Activated naive CD8-positive, alpha-beta T cell treated with anti-CD3 and anti-CD28 coated beads for 36 hours (primary cell): Measurements from ENCODE around the gene GALNT18. TPM values are rescaled to one million over a fixed set of nuclear protein-coding genes. Genes with fewer than 3 reads are reported as not detected.

Experiments used
- DNase-seq: peaks from one replicate; pipeline ENCODE4 v3.0.0; 2021
- H3K27ac Mint-ChIP-seq: one replicate; pipeline ENCODE4 v1.8.0; 2022; ENCODE audit warnings: mild to moderate bottlenecking, moderate library complexity, mixed read lengths
- H3K27me3 Mint-ChIP-seq: one replicate; pipeline ENCODE4 v1.8.0; 2022; ENCODE audit warnings: mild to moderate bottlenecking, mixed read lengths
- H3K36me3 Mint-ChIP-seq: one replicate; pipeline ENCODE4 v1.8.0; 2021; ENCODE audit warnings: mild to moderate bottlenecking, mixed read lengths
- H3K4me1 Mint-ChIP-seq: one replicate; pipeline ENCODE4 v1.8.0; 2021; ENCODE audit warnings: mixed read lengths
- H3K4me3 Mint-ChIP-seq: one replicate; pipeline ENCODE4 v1.8.0; 2022; ENCODE audit warnings: mild to moderate bottlenecking, moderate library complexity, mixed read lengths
- H3K9me3 Mint-ChIP-seq: one replicate; pipeline ENCODE4 v1.8.0; 2022; ENCODE audit warnings: mixed read lengths
- total RNA-seq, 2 experiments: library from RNA; stranded (reverse); gene quantifications; one replicate each; pipeline ENCODE4 v1.2.3, GENCODE V29; 2021

GALNT18 gene
- total RNA-seq, 2 experiments from 2014 or later: 10.0 to 10.5 TPM

GRCh38 chr11:11476971-11477645 is 144.7 kb downstream of the GALNT18 start:
- no peaks in the 10 kb centered on the region for H3K36me3 Mint-ChIP-seq
- no peaks in the 10 kb centered on the region for H3K9me3 Mint-ChIP-seq
- H3K27me3 Mint-ChIP-seq: no peaks in the 10 kb centered on the region

DNA sequence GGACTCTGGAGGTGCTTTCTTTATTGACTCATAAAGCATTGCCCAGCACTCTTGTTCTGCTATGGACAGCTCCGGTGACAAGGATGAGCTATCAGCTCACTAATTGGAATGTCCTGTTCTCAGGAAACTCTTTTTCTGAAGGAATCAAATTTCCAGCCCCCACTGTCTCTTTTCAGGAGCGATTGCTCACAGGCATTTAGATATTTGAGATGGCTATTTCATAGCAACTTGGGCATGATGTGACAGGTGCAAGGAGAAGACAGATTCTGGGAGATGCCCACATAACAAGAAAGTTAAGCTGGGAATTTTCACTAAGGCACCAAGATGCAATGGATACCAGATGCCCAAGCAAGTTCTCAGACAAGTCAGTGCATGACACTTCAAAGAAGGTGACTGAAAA is 145.3 kb downstream of the GALNT18 start:
- Mint-ChIP-seq H3K9me3 (no peaks in the 10 kb centered on the region), H3K36me3 (no peaks in the 10 kb centered on the region), H3K4me3 (no peak overlapping the region), H3K4me1 (no peaks in the 10 kb centered on the region), H3K27ac (no peak overlapping the region), H3K27me3 (no peaks in the 10 kb centered on the region)
- DNase-seq: no peak

More at GRCh38 chr11:11476971-11477645, 144.7 kb downstream of the GALNT18 start:
- Mint-ChIP-seq H3K4me1 (no peaks in the 10 kb centered on the region), H3K27ac (no peak overlapping the region), H3K4me3 (no peak overlapping the region)
- DNase-seq: no peak

DNA sequence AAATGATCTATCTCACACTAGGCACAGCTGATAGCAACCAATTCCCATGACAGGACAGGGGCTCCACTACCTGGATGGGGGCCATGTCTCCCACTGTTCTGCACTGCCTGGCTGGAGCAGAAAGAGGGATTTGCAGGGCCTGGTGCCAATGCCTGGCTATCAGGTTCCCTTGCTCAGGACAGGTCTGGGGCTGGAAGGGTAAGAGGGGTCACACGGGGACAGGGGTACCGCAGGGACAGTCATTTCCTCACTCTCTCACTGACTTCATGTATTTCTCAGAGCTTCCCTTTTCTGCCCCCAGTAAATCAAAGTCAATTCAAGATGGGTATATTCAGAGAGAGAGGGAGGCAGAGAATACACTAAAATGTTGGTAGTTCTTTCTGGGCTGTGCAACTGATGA is 149.7 kb downstream of the GALNT18 start:
- Mint-ChIP-seq H3K4me1 (no peaks in the 10 kb centered on the region), H3K27ac (no peak overlapping the region), H3K9me3 (no peaks in the 10 kb centered on the region), H3K27me3 (peaks cover 4% of the 10 kb centered on the region), H3K36me3 (no peaks in the 10 kb centered on the region), H3K4me3 (no peak overlapping the region)
- no peak for DNase-seq

DNA sequence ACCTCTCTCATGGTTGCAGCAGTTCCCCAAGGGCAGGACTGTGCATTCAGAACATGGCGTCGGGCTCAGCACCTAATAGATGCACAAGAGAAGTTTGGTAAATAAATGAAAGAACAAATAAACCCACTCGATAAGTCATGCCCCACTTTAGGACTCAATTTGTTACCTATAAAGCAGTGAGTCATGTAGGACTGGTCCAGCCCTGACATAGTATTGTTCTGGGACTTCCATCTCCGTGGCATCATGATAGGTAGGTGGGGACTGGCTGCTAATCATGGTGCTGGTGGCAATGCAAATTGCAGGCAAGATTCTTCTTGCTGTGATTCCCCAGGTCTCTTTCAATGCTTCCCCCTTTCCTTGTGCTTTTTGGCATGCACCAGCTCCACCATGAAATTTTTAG is 150.6 kb downstream of the GALNT18 start:
- DNase-seq: no peak
- H3K27me3 Mint-ChIP-seq: peaks cover 4% of the 10 kb centered on the region
- H3K9me3 Mint-ChIP-seq: no peaks in the 10 kb centered on the region
- no peak overlapping the region for H3K4me3 Mint-ChIP-seq
- H3K27ac Mint-ChIP-seq: no peak overlapping the region
- H3K36me3 Mint-ChIP-seq: no peaks in the 10 kb centered on the region
- no peaks in the 10 kb centered on the region for H3K4me1 Mint-ChIP-seq

GRCh38 chr11:11468954-11469353 is 152.9 kb downstream of the GALNT18 start:
- Mint-ChIP-seq H3K36me3 (no peaks in the 10 kb centered on the region), H3K4me1 (no peaks in the 10 kb centered on the region), H3K27me3 (peaks cover 4% of the 10 kb centered on the region), H3K4me3 (no peak overlapping the region), H3K9me3 (no peaks in the 10 kb centered on the region), H3K27ac (no peak overlapping the region)
- DNase-seq: no peak

DNA sequence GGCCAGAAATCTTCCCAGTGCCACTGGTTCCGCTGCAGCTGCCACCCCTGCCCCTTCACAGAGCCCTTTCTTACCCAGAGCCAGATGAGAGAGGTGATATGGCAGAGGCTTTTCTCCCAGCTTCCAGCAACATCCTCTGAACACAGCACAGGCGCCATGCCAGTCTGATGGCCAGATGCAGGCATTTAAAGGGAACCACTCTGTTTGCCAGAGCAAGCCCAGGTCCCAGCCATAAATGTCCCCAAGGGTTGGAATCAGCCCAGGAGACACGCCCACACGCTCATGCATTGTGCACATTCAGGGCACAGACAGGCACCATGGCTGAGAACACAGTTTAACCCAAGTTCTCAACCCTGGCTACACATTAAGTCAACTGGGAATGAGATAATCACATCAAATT is 154.5 kb downstream of the GALNT18 start:
- peaks cover 4% of the 10 kb centered on the region for H3K27me3 Mint-ChIP-seq

DNA sequence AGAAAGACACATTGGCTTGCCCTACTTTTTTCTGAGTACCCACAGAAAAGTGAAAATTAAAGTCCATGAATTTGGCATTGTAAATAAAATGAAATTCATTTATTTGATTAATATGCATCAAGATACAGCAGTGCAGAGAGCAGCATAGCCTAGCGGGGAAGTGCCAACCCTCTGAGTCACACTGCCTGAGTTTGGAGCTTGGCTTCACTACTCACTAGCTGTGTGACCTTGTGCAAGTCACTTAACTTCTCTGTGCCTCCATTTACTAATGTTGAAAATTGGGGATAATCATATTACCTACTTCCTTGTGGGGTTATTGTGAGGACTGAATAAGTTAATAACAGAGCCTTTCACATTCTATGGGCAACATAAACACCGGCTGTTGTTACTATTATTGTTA is 157.2 kb downstream of the GALNT18 start:
- Mint-ChIP-seq H3K4me3 (no peak overlapping the region), H3K4me1 (no peaks in the 10 kb centered on the region), H3K27ac (no peak overlapping the region), H3K36me3 (no peaks in the 10 kb centered on the region), H3K27me3 (peaks cover 4% of the 10 kb centered on the region), H3K9me3 (no peaks in the 10 kb centered on the region)
- no peak for DNase-seq

More for the DNA sequence above, 154.5 kb downstream of the GALNT18 start:
- H3K4me1 Mint-ChIP-seq: no peaks in the 10 kb centered on the region
- no peaks in the 10 kb centered on the region for H3K9me3 Mint-ChIP-seq
- H3K4me3 Mint-ChIP-seq: no peak overlapping the region
- DNase-seq: no peak
- no peaks in the 10 kb centered on the region for H3K36me3 Mint-ChIP-seq
- no peak overlapping the region for H3K27ac Mint-ChIP-seq

DNA sequence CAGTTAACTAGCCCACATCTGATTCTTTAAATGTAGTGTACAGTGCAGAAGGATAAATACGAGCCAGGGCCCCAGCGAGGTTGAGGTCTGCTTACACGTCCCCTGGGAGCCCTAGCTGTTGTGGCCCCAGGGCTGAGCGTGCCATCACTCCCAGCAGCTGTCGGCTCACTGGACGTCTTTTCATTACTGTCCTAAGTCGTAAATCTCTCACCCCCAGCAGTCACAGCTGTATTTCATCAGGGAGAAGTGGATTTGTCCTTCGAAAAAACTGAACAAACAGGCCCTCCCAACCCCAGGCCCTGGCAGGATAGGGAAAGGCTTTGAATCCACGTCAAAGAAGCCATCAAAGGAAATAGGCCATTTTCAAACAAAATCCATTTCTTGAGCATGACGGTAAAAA is 158.4 kb downstream of the GALNT18 start:
- Mint-ChIP-seq H3K4me1 (no peaks in the 10 kb centered on the region), H3K36me3 (no peaks in the 10 kb centered on the region), H3K27ac (no peak overlapping the region), H3K27me3 (peaks cover 4% of the 10 kb centered on the region), H3K4me3 (no peak overlapping the region), H3K9me3 (no peaks in the 10 kb centered on the region)
- no peak for DNase-seq

DNA sequence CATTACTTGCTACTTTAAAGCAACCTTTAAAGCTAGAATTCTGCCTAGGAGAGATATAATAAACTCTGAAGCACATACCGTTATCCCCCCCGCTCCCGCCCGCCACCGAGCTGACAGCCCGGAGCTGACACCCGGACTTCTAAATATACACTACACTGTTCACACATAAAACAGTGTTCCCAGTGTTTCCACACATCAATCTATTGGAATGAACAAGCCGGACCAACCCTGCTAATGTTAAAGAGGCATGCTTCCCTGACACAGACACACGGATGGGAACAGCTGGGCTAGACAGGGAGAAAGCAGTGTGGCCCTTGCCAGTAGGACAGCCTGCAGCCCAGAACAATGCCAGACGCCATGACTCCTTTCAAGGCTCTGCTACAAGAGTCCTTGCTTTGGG is 160.3 kb downstream of the GALNT18 start:
- no peak overlapping the region for H3K4me3 Mint-ChIP-seq
- H3K27me3 Mint-ChIP-seq: peaks cover 4% of the 10 kb centered on the region
- no peaks in the 10 kb centered on the region for H3K36me3 Mint-ChIP-seq
- H3K4me1 Mint-ChIP-seq: no peaks in the 10 kb centered on the region
- no peak overlapping the region for H3K27ac Mint-ChIP-seq
- no peaks in the 10 kb centered on the region for H3K9me3 Mint-ChIP-seq
- DNase-seq: no peak

DNA sequence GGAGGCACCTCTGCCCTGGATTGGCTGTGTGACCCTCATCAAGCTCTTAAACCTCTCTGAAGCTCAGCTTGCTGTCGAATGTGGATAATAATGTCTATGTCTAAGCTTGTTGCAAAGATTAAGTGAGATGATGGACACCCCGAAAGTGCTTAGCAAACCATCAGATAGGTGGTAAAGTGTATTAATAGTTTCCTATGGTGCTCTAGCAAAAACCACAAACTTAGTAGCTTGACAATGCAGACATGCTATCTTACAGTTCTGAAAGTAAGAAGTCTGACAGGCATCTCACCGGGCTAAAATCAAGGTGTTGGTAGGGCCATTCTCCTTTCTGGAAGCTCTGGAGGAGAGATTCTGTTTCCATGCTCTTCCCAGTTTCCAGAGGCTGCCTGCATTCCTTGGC is 162.2 kb downstream of the GALNT18 start:
- peaks cover 4% of the 10 kb centered on the region for H3K27me3 Mint-ChIP-seq
- no peak for DNase-seq
- H3K36me3 Mint-ChIP-seq: no peaks in the 10 kb centered on the region
- no peak overlapping the region for H3K4me3 Mint-ChIP-seq
- no peaks in the 10 kb centered on the region for H3K4me1 Mint-ChIP-seq
- no peak overlapping the region for H3K27ac Mint-ChIP-seq
- no peaks in the 10 kb centered on the region for H3K9me3 Mint-ChIP-seq

DNA sequence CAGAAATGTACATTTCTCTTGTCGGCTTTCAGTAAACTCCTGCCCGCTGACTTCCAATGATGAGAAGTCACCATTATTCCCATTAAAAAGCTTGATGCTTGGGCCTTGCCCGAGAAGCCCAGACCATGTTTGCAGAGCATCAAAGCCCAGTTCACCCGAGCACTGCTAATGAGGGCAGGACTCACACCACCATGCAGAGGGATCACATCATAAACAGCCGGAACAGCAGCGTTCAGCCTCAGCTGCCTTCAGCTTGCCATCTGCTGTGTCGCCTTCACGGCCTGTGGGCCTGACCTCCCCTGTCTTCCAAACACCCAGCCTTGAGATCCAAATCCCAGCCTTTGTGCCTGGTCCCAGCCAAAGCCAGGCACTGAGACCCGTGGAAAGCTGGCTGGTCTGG is 163.3 kb downstream of the GALNT18 start:
- DNase-seq: no peak
- Mint-ChIP-seq H3K36me3 (no peaks in the 10 kb centered on the region), H3K9me3 (no peaks in the 10 kb centered on the region), H3K4me3 (no peak overlapping the region), H3K4me1 (no peaks in the 10 kb centered on the region), H3K27ac (no peak overlapping the region), H3K27me3 (peaks cover 4% of the 10 kb centered on the region)

- Mint-ChIP-seq H3K27me3 (peaks cover 4% of the 10 kb centered on the region), H3K27ac (no peak overlapping the region), H3K36me3 (no peaks in the 10 kb centered on the region), H3K4me1 (no peaks in the 10 kb centered on the region), H3K9me3 (no peaks in the 10 kb centered on the region), H3K4me3 (no peak overlapping the region)
- no peak for DNase-seq
Measured at GRCh38 chr11:11458001-11458400, 163.8 kb downstream of the GALNT18 start.

GRCh38 chr11:11456866-11457265 is 164.9 kb downstream of the GALNT18 start:
- Mint-ChIP-seq H3K9me3 (no peaks in the 10 kb centered on the region), H3K4me1 (no peaks in the 10 kb centered on the region), H3K4me3 (no peak overlapping the region), H3K36me3 (no peaks in the 10 kb centered on the region), H3K27ac (no peak overlapping the region), H3K27me3 (peaks cover 4% of the 10 kb centered on the region)
- no peak for DNase-seq

GRCh38 chr11:11454671-11455223 is 167.1 kb downstream of the GALNT18 start:
- Mint-ChIP-seq H3K27ac (no peak overlapping the region), H3K9me3 (no peaks in the 10 kb centered on the region), H3K27me3 (no peaks in the 10 kb centered on the region)

DNA sequence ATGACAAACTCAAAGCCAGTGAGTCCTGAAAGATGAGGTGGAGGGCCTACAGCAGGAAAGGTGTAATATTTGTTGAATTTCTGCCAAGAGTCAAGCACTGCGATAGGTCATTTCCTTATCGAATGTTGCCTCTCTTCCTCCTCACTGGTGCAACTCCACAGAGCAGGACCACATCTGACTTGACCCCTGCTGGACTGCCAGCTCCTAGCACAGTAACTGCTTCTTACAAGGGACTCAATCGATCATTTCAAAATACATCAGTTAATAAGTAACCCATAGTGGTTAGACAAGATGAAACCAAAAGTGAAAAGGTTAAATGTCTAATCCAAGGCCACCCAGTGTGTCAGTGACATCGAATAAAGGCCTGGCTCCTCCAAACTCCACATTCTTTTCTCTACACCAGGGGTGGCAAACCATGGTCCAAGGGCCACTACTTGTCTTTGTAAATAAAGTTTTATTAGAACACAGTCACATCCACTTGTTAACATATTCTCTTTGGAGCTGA is 170.3 kb downstream of the GALNT18 start:
- Mint-ChIP-seq H3K27ac (no peak overlapping the region), H3K4me3 (no peak overlapping the region), H3K9me3 (no peaks in the 10 kb centered on the region), H3K4me1 (no peaks in the 10 kb centered on the region), H3K36me3 (no peaks in the 10 kb centered on the region), H3K27me3 (peaks cover 3% of the 10 kb centered on the region)
- DNase-seq: no peak

More at GRCh38 chr11:11454671-11455223, 167.1 kb downstream of the GALNT18 start:
- Mint-ChIP-seq H3K4me3 (no peak overlapping the region), H3K4me1 (no peaks in the 10 kb centered on the region), H3K36me3 (no peaks in the 10 kb centered on the region)
- DNase-seq: no peak

DNA sequence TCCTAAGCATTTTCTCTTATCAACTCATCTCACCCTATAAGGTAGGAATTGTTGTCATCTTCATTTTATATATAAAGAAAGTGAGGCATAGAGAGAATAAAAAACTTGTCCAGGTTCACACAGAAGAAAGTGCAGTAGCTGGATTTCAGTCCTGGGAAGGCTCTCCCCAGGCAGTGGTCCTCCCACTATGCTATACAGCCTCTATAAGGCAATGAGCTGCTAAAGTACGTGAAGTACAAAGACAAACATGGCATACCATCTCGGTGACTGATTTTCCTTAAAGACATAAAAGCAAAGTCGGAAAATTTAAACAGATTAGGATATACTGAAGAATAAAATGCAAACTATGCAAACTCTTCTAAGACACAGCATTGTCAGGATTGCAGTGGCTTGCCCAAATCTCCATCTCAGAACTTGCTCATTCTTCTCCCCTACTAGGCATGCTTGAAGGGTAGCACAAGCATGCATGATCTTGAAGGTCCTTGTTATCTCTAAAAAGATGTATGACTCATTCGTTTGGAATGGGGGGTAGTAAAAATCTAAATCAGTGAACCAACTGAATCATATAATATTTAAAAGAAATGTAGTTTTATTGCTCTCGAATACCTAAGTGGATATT is 171.0 kb downstream of the GALNT18 start:
- no peaks in the 10 kb centered on the region for H3K9me3 Mint-ChIP-seq
- H3K4me3 Mint-ChIP-seq: no peak overlapping the region

More for the DNA sequence above, 171.0 kb downstream of the GALNT18 start:
- Mint-ChIP-seq H3K36me3 (no peaks in the 10 kb centered on the region), H3K27ac (no peak overlapping the region), H3K27me3 (peaks cover 3% of the 10 kb centered on the region), H3K4me1 (no peaks in the 10 kb centered on the region)
- DNase-seq: no peak
